C4-2B (cell line): ENCODE measurements around the gene PPP1R1C.

ENCODE experiments used
- CTCF ChIP-seq: fragments of 450-650 bp; conservative IDR thresholded peaks from 2 replicates; pipeline ENCODE4 v1.5.1; 2017; ENCODE audit warnings: mild to moderate bottlenecking
- ZFX ChIP-seq: fragments of 450-650 bp; IDR thresholded peaks from 2 replicates; pipeline ENCODE4 v1.6.1; 2017

- no peak for TF ChIP-seq CTCF
- no peak for TF ChIP-seq ZFX
Observed at GRCh38 chr2:182020286-182021070, 34.8 kb downstream of the PPP1R1C start.
